A673 (cell line): ENCODE results near the gene EFNA5. TPM values are rescaled to one million over a fixed set of nuclear protein-coding genes. Genes with fewer than 3 reads are reported as not detected.

Source experiments
- BruUV-seq: library from RNA; stranded (reverse); fragments of 400-500 nt; replicated peaks from 2 replicates; lab custom pipeline; 2021; lab: Mats Ljungman, UMichigan
- CTCF ChIA-PET: fragments of 300-600 bp; sonication (Branson Sonifier 250); formaldehyde crosslinking; loops from one replicate; lab custom pipeline; 2022; ENCODE audit warnings: antibody characterized with exemption; lab: Charles Lee
- POLR2A ChIA-PET: fragments of 300-600 bp; sonication (Branson Sonifier 250); formaldehyde crosslinking; loops from one replicate; lab custom pipeline; 2022; ENCODE audit warnings: antibody characterized with exemption; ENCODE audit not compliant: low non-redundant PET; lab: Charles Lee
- DNase-seq: peaks from one replicate; pipeline ENCODE4 v3.0.0-alpha.2; 2015; ENCODE audit warnings: low spot score
- H3K27ac ChIP-seq: fragments of 200-600 bp; sonication (generic); 2 replicates; pipeline ENCODE4 v1.5.1; 2016; ENCODE audit warnings: mixed run types, low read depth, mild to moderate bottlenecking, mixed read lengths, antibody characterized with exemption, low read length; ENCODE audit not compliant: poor library complexity, severe bottlenecking
- H3K27me3 ChIP-seq: fragments of 200-600 bp; sonication (generic); replicated peaks from 2 replicates; pipeline ENCODE4 v1.6.1; 2017; ENCODE audit warnings: mixed run types, low read depth, mild to moderate bottlenecking, mixed read lengths, antibody characterized with exemption, low read length; ENCODE audit not compliant: insufficient read depth, poor library complexity
- H3K36me3 ChIP-seq: fragments of 200-600 bp; sonication (generic); 2 replicates; pipeline ENCODE4 v1.6.1; 2016; ENCODE audit warnings: mixed run types, mild to moderate bottlenecking, mixed read lengths, antibody characterized with exemption, low read length; ENCODE audit not compliant: insufficient read depth, poor library complexity, severe bottlenecking
- H3K4me1 ChIP-seq: fragments of 200-600 bp; sonication (generic); 2 replicates; pipeline ENCODE4 v1.6.1; 2017; ENCODE audit warnings: mixed run types, mild to moderate bottlenecking, mixed read lengths, antibody characterized with exemption, low read length; ENCODE audit not compliant: insufficient read depth, poor library complexity, severe bottlenecking
- H3K4me3 ChIP-seq: fragments of 200-600 bp; sonication (generic); 2 replicates; pipeline ENCODE4 v1.5.1; 2016; ENCODE audit warnings: low read depth, mixed run types, mild to moderate bottlenecking, mixed read lengths, low read length; ENCODE audit not compliant: poor library complexity, severe bottlenecking
- H3K9me3 ChIP-seq: fragments of 200-600 bp; sonication (generic); 2 replicates; pipeline ENCODE4 v1.6.1; 2016; ENCODE audit warnings: mixed run types, low read depth, mild to moderate bottlenecking, mixed read lengths, antibody characterized with exemption, low read length; ENCODE audit not compliant: poor library complexity, severe bottlenecking
- EZH2 ChIP-seq: fragments of 200-600 bp; sonication (generic); IDR thresholded peaks from 2 replicates; pipeline ENCODE4 v1.6.1; 2017; ENCODE audit warnings: borderline replicate concordance, low read depth, mild to moderate bottlenecking, mixed read lengths, antibody characterized with exemption, low read length; ENCODE audit not compliant: poor library complexity, severe bottlenecking
- intact Hi-C: fragments of 100-400 bp; cut with micrococcal nuclease; formaldehyde crosslinking; loops from one replicate; pipeline ENCODE4 v1.10.0; 2022; ENCODE audit not compliant: unreplicated experiment
- total RNA-seq: library from RNA; stranded (reverse); gene quantifications from 2 replicates; pipeline ENCODE4 v1.2.3, GENCODE V29; 2021
- TF ChIP-seq, protein P1 (sequence below): fragments of 300-800, 200-600 bp; sonication (generic); conservative IDR thresholded peaks from 2 replicates; pipeline ENCODE4 v1.5.1; 2017; ENCODE audit warnings: low read depth, mild to moderate bottlenecking, antibody characterized with exemption, low read length, moderate library complexity, mixed read lengths

EFNA5 gene
- total RNA-seq, 1 experiment from 2014 or later, result 16.7 TPM

DNA sequence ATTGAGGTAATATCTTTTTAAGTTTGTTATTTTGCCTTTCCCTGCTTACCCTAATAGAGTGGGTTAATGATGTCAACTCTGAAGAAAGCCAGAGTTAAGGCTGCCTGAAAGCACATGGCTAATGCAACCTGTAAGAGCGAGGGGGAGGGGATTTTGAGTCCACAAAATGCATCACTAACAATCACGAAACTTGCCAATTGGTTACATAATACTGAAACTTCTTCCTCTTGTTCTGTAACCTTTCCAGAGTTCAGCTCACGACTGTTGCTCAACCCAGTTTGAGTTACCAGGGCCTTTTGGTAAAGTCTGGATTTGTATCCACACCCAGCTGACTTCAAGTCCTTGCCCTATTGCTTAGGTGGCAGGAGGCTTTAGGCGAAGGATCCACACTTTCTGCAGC is 308.8 kb downstream of the EFNA5 start:
- TF ChIP-seq, protein P1, sequence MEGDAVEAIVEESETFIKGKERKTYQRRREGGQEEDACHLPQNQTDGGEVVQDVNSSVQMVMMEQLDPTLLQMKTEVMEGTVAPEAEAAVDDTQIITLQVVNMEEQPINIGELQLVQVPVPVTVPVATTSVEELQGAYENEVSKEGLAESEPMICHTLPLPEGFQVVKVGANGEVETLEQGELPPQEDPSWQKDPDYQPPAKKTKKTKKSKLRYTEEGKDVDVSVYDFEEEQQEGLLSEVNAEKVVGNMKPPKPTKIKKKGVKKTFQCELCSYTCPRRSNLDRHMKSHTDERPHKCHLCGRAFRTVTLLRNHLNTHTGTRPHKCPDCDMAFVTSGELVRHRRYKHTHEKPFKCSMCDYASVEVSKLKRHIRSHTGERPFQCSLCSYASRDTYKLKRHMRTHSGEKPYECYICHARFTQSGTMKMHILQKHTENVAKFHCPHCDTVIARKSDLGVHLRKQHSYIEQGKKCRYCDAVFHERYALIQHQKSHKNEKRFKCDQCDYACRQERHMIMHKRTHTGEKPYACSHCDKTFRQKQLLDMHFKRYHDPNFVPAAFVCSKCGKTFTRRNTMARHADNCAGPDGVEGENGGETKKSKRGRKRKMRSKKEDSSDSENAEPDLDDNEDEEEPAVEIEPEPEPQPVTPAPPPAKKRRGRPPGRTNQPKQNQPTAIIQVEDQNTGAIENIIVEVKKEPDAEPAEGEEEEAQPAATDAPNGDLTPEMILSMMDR, result no peak
- no peak for TF ChIP-seq EZH2
- no peaks in the 10 kb centered on the region for H3K27me3 ChIP-seq
- BruUV-seq, result no TSS peak
- H3K9me3 ChIP-seq, result no peaks in the 10 kb centered on the region
- no peaks in the 10 kb centered on the region for H3K36me3 ChIP-seq
- peaks cover 52% of the 10 kb centered on the region for H3K4me1 ChIP-seq
- H3K27ac ChIP-seq, result no peak overlapping the region
- intact Hi-C loops, result no loop called here
- H3K4me3 ChIP-seq, result no peak overlapping the region
- POLR2A ChIA-PET, result no interaction called here
- CTCF ChIA-PET, result no interaction called here
- peak; percentile 29 for DNase-seq

DNA sequence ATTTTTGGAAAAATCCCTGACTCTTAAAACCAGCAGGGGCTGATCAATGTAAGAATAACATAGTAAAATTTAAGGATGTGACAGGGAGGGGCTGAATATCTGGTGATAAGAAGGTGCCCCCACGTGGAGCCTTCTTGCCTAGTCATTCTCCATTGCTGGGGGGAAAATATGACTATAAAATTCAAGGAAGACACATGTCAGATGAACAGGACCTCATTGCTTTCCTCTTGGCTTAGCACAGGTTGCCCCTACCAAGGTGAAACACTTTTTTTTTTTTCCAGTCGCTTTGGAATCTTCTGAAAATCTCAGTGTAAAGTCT is 310.9 kb downstream of the EFNA5 start:
- Histone ChIP-seq H3K4me3 (no peak overlapping the region), H3K27me3 (no peaks in the 10 kb centered on the region), H3K27ac (peak overlapping the region; percentile 28), H3K4me1 (peaks cover 33% of the 10 kb centered on the region), H3K9me3 (no peaks in the 10 kb centered on the region), H3K36me3 (no peaks in the 10 kb centered on the region)
- no peak for TF ChIP-seq EZH2
- TF ChIP-seq, protein P1, result peak; percentile 36; the same call in 1 of the 2 replicates
- ChIA-PET POLR2A (no interaction called here), CTCF (interaction anchor here (1.0 kb wide), 1 partner anchor 212 kb away, joined by 3 read pairs; no protein-coding TSS in a partner anchor)
- BruUV-seq, result TSS peak; percentile 89
- no peak for DNase-seq
- intact Hi-C loops, result no loop called here

DNA sequence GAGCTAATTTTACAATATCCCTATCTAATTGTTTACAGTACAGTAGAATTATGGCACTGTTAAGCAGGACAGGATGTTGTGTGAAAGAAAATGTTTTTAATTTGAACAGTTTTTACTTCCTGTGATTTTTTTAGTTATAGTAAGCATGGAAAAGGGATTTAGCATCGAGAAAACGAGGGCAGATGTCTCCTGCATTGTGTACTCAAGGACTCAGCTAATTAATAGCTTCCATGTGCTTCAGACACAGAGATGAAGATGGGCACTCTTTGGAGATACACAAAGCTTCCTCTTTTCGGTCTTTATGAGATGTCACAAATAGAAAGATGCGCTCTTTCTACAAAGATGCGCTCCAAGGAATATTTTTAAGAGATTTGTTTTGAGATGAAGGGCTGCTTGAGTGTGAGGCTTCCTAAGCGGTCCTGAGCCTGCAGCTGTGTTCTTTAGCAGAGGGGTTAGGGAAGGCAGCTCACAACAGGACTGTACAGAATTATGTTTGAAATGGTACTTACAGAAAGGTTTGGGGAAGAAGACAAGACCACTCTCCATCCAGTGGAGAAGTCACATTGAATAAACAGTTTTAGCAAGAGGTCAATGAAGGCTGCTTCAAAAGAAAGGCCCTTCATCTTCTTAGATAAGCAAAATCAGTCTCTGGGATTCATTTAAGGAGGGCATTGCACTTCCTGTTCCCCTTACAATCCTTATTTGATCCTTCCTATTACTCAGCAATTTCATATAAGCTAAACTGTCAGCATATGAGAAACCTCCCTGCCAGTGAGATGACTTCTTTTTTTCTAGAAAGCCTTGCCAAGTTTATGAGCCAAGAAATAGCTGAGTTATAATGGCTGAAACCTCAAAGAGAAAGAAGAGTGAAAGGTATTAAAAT is 311.5 kb downstream of the EFNA5 start:
- peak; percentile 81 for DNase-seq
- no TSS peak for BruUV-seq
- ChIA-PET POLR2A (no interaction called here), CTCF (interaction anchor here (1.0 kb wide), 1 partner anchor 213 kb away, joined by 3 read pairs; no protein-coding TSS in a partner anchor)
- intact Hi-C loops, result no loop called here
- Histone ChIP-seq H3K4me1 (peaks cover 32% of the 10 kb centered on the region), H3K27me3 (no peaks in the 10 kb centered on the region), H3K27ac (peak overlapping the region; percentile 28), H3K36me3 (no peaks in the 10 kb centered on the region), H3K9me3 (no peaks in the 10 kb centered on the region), H3K4me3 (no peak overlapping the region)
- no peak for TF ChIP-seq EZH2
